Transverse colon (tissue), 3 donors: ENCODE measurements around the gene TTC3.

ENCODE experiments used
- CTCF ChIP-seq, 5 experiments: fragments of 200-600 bp in 3 of 5; fragments of 450-650 bp in 2 of 5; sonication (generic) in 3 of 5; IDR thresholded peaks; 1 replicate in 2 of 5; 2 replicates in 3 of 5; pipeline ENCODE4 v1.5.1; 2016 to 2017; ENCODE audit warnings: antibody characterized with exemption in 5 of 5, inconsistent platforms in 3 of 5, mild to moderate bottlenecking in 2 of 5, moderate library complexity in 1 of 5
- POLR2A ChIP-seq: fragments of 450-650 bp; IDR thresholded peaks from one replicate; pipeline ENCODE4 v1.6.1; 2016; ENCODE audit warnings: antibody characterized with exemption, mild to moderate bottlenecking, moderate library complexity

GRCh38 chr21:37210799-37211198 lies 137.7 kb downstream of the TTC3 start:
- TF ChIP-seq CTCF (IDR thresholded peaks at IDR 0.05) = no peak
- TF ChIP-seq POLR2A = no peak
